Ascending aorta (tissue), 2 donors: ENCODE measurements around the gene NODAL. TPM values are rescaled to one million over a fixed set of nuclear protein-coding genes. Genes with fewer than 3 reads are reported as not detected.

Source experiments
- DNase-seq, 2 donors: peaks; one replicate each; pipeline ENCODE4 v3.0.0-alpha.2; 2019; ENCODE audit warnings: low spot score in 2 of 2
- H3K27ac ChIP-seq, 2 donors: fragments of 200-600 bp; sonication (generic); one replicate each; pipeline ENCODE4 v1.5.1; 2016 to 2017; ENCODE audit warnings: mild to moderate bottlenecking in 1 of 2
- H3K27me3 ChIP-seq: fragments of 200-600 bp; sonication (generic); one replicate; pipeline ENCODE4 v1.5.1; 2017
- H3K36me3 ChIP-seq, 2 donors: fragments of 200-600 bp; sonication (generic); one replicate each; pipeline ENCODE4 v1.5.1; 2016
- H3K4me1 ChIP-seq, 2 donors: fragments of 200-600 bp; sonication (generic); one replicate each; pipeline ENCODE4 v1.5.1; 2016 to 2017; ENCODE audit warnings: mild to moderate bottlenecking in 1 of 2
- H3K4me3 ChIP-seq, 2 donors: fragments of 200-600 bp; sonication (generic); one replicate each; pipeline ENCODE4 v1.5.1; 2016 to 2017; ENCODE audit warnings: mild to moderate bottlenecking in 1 of 2
- H3K9me3 ChIP-seq, 2 donors: fragments of 200-600 bp; sonication (generic); one replicate each; pipeline ENCODE4 v1.5.1; 2016
- CTCF ChIP-seq, 3 experiments: fragments of 200-600 bp in 2 of 3; fragments of 450-650 bp in 1 of 3; sonication (generic) in 2 of 3; IDR thresholded peaks; one replicate each; pipeline ENCODE4 v1.5.1; 2016 to 2019; ENCODE audit warnings: antibody characterized with exemption in 3 of 3, mild to moderate bottlenecking in 1 of 3, moderate library complexity in 1 of 3
- intact Hi-C: fragments of 100-400 bp; cut with DNase I; formaldehyde crosslinking; loops from one replicate; pipeline ENCODE4 v1.15.1; 2023
- total RNA-seq: library from RNA; depleted of rRNA; stranded (reverse); fragments of >200 nt; gene quantifications from one replicate; pipeline ENCODE4 v1.1.0, GENCODE V29; 2016

NODAL gene
- total RNA-seq, 1 donor from 2014 or later, result not detected

- peaks cover 21 to 33% of the 10 kb centered on the region in 2 donors for H3K4me1 ChIP-seq
- peak in 2 of 3 experiments; percentile 18 to 45 for TF ChIP-seq CTCF (IDR thresholded peaks at IDR 0.05)
- peak within 1 kb of the TSS; percentile 81 to 85 for H3K27ac ChIP-seq
- no peaks in the 10 kb centered on the region for H3K9me3 ChIP-seq
- intact Hi-C loops, result loop anchor here (2.0 to 5.0 kb wide), 2 partner anchors 20 to 339 kb away; partner anchors contain the start of gene SGPL1
- peak in 1 of 2 donors; percentile 83 for DNase-seq
- peak within 1 kb of the TSS; percentile 69 to 86 for H3K4me3 ChIP-seq
- no peaks in the 10 kb centered on the region for H3K36me3 ChIP-seq
- no peaks in the 10 kb centered on the region for H3K27me3 ChIP-seq
These were observed 37.0 kb upstream of the NODAL start, which contains the start of gene PALD1 for GRCh38 chr10:70478191-70479164. PALD1 (plus strand) TSS chr10:70478767; CDS start chr10:70525952, 47,185 bp downstream.

- peaks cover 19 to 26% of the 10 kb centered on the region in 2 donors for H3K4me1 ChIP-seq
- no peaks in the 10 kb centered on the region for H3K36me3 ChIP-seq
- peak overlapping the region; percentile 69 to 86 for H3K4me3 ChIP-seq
- intact Hi-C loops, result loop anchor here (2.0 to 5.0 kb wide), 2 partner anchors 19 to 340 kb away; partner anchors contain the start of gene SGPL1
- H3K27ac ChIP-seq, result no peak overlapping the region
- no peaks in the 10 kb centered on the region for H3K27me3 ChIP-seq
- no peak for TF ChIP-seq CTCF (IDR thresholded peaks at IDR 0.05)
- no peaks in the 10 kb centered on the region for H3K9me3 ChIP-seq
- DNase-seq, result no peak
These were observed 36.2 kb upstream of the NODAL start for GRCh38 chr10:70477661-70478162.

- Histone ChIP-seq H3K36me3 (no peaks in the 10 kb centered on the region), H3K27ac (no peak overlapping the region), H3K4me3 (no peak overlapping the region), H3K4me1 (peaks cover 10 to 15% of the 10 kb centered on the region in 2 donors), H3K9me3 (no peaks in the 10 kb centered on the region), H3K27me3 (no peaks in the 10 kb centered on the region)
- DNase-seq, result no peak
- intact Hi-C loops, result loop anchor here (5.0 kb wide), 1 partner anchor 341 kb away; the partner anchor contains the start of gene SGPL1
- TF ChIP-seq CTCF (IDR thresholded peaks at IDR 0.05), result no peak
These were observed 35.0 kb upstream of the NODAL start for GRCh38 chr10:70476249-70477035.

- Histone ChIP-seq H3K4me3 (no peak overlapping the region), H3K27ac (no peak overlapping the region), H3K27me3 (no peaks in the 10 kb centered on the region), H3K4me1 (peaks cover 10 to 13% of the 10 kb centered on the region in 2 donors), H3K36me3 (no peaks in the 10 kb centered on the region), H3K9me3 (no peaks in the 10 kb centered on the region)
- TF ChIP-seq CTCF (IDR thresholded peaks at IDR 0.05), result no peak
- DNase-seq, result no peak
- intact Hi-C loops, result loop anchor here (5.0 kb wide), 1 partner anchor 342 kb away; the partner anchor contains the start of gene SGPL1
These were observed 34.2 kb upstream of the NODAL start for GRCh38 chr10:70475661-70476060.

GRCh38 chr10:70474780-70475179, 33.3 kb upstream of the NODAL start:
- H3K9me3 ChIP-seq, result no peaks in the 10 kb centered on the region
- H3K27me3 ChIP-seq, result no peaks in the 10 kb centered on the region
- no peak for DNase-seq
- H3K36me3 ChIP-seq, result no peaks in the 10 kb centered on the region
- no peak for TF ChIP-seq CTCF (IDR thresholded peaks at IDR 0.05)
- intact Hi-C loops, result loop anchor here (5.0 kb wide), 1 partner anchor 343 kb away; the partner anchor contains the start of gene SGPL1
- peaks cover 3 to 13% of the 10 kb centered on the region in 2 donors for H3K4me1 ChIP-seq
- no peak overlapping the region for H3K27ac ChIP-seq
- no peak overlapping the region for H3K4me3 ChIP-seq
